ENCODE measurements around the gene ASPA.
A peak's percentile ranks its signal among the peaks of the same experiment; 100 is the strongest.

The ASPA gene

DNA sequence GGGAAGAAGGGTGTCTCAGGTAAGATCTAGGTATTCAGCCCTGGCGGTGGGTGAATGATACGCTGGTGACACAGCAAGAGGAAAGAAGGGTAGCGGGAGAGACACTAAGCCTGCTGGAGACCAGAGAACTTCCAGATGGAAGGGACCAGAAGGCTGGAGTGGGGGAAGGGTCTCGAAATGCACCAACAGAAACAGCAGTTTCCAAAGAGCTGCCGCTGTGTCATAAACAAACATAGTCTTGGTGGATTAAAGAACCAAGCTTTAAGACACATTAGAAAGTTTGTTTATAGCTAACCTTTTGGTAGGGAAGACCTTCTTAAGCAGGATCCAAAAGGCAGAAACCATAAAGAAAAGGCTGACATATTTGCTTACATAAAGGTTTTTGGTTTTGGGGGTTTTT is 60.9 kb downstream of the ASPA start (continued):
- no peak for TF ChIP-seq SP2 (tag by site-specific recombination; IDR thresholded peaks at IDR 0.05)
- no peak for TF ChIP-seq HOXA7 (CRISPR knock-in tag; IDR thresholded peaks at IDR 0.05; ENCODE audit: borderline replicate concordance)
- no peak for TF ChIP-seq TRIM28 (IDR thresholded peaks at IDR 0.05; ENCODE audit: borderline replicate concordance, low read length)
- no peak for TF ChIP-seq SCRT1 (tag by site-specific recombination; IDR thresholded peaks at IDR 0.05; ENCODE audit: borderline replicate concordance)
- no peak for TF ChIP-seq ZNF600 (tag by site-specific recombination; IDR thresholded peaks at IDR 0.05)
- no peak for TF ChIP-seq ZNF585B (tag by site-specific recombination; IDR thresholded peaks at IDR 0.05)

DNA sequence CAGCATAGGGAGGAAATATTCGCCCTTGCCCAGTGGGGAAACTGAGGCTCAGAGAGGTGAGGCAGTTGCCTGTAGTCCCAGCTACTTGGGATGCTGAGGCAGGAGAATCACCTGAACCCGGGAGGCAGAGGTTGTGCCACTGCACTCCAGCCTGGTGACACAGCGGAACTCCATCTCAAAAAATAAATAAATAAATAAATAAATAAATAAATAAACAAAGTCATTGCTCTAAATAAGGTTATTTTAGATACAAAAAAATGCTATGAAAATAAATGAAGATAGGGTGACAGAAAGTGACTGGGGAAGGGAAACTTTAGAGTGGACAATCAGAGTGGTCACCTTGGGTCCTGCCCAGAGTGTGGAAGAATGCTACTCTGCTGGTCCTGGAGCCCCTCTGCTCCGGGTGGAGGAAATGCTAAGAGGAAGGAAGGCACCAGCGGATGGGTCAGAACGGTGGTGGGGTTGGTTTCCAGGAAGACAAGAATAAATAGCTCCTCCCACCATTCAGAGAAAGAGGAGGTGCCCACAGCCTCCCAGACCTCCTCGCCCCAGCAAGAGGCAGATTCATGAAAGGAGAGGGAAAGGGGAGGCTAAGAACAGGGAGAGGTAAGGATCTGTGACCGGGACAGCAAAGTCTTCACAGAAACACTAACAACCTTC is 64.2 kb downstream of the ASPA start:
- CTCF ChIA-PET, result no interaction called here
- no peaks in the 10 kb centered on the region for H3K9me3 ChIP-seq (ENCODE audit: control insufficient read depth, insufficient read depth, low read depth, low read length)
- H3K4me3 ChIP-seq (ENCODE audit: low read depth, low read length), result no peak overlapping the region
- H3K36me3 ChIP-seq (ENCODE audit: control insufficient read depth in 2 of 2, insufficient read depth in 1 of 2, low read length in 2 of 2), result no peaks in the 10 kb centered on the region
- POLR2A ChIA-PET, result no interaction called here
- H3K4me1 ChIP-seq (ENCODE audit: control insufficient read depth, insufficient read depth, low read length), result no peaks in the 10 kb centered on the region
- no peak overlapping the region for H3K27ac ChIP-seq (ENCODE audit: extremely low read depth, low read depth, low read length)
- TF ChIP-seq TCF7L2 (IDR thresholded peaks at IDR 0.05; ENCODE audit: borderline replicate concordance, low read depth, low read length), result no peak
- TF ChIP-seq ZNF610 (tag by site-specific recombination; IDR thresholded peaks at IDR 0.05; ENCODE audit: borderline replicate concordance), result no peak
- TF ChIP-seq, protein P1, sequence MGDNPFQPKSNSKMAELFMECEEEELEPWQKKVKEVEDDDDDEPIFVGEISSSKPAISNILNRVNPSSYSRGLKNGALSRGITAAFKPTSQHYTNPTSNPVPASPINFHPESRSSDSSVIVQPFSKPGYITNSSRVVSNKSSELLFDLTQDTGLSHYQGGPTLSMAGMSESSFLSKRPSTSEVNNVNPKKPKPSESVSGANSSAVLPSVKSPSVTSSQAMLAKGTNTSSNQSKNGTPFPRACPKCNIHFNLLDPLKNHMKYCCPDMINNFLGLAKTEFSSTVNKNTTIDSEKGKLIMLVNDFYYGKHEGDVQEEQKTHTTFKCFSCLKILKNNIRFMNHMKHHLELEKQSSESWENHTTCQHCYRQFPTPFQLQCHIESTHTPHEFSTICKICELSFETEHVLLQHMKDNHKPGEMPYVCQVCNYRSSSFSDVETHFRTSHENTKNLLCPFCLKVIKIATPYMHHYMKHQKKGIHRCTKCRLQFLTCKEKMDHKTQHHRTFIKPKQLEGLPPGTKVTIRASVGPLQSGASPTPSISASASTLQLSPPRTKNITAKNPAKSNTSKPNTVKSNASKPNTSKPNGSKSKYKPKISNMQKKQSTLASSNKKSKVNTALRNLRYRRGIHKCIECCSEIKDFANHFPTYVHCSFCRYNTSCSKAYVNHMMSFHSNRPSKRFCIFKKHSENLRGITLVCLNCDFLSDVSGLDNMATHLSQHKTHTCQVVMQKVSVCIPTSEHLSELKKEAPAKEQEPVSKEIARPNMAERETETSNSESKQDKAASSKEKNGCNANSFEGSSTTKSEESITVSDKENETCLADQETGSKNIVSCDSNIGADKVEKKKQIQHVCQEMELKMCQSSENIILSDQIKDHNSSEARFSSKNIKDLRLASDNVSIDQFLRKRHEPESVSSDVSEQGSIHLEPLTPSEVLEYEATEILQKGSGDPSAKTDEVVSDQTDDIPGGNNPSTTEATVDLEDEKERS (tag by site-specific recombination; IDR thresholded peaks at IDR 0.05), result no peak
- TF ChIP-seq ZNF366 (tag by site-specific recombination; conservative IDR thresholded peaks at IDR 0.05), result no peak
- TF ChIP-seq BCL6B (tag by site-specific recombination; IDR thresholded peaks at IDR 0.05), result no peak
- TF ChIP-seq, protein P2, sequence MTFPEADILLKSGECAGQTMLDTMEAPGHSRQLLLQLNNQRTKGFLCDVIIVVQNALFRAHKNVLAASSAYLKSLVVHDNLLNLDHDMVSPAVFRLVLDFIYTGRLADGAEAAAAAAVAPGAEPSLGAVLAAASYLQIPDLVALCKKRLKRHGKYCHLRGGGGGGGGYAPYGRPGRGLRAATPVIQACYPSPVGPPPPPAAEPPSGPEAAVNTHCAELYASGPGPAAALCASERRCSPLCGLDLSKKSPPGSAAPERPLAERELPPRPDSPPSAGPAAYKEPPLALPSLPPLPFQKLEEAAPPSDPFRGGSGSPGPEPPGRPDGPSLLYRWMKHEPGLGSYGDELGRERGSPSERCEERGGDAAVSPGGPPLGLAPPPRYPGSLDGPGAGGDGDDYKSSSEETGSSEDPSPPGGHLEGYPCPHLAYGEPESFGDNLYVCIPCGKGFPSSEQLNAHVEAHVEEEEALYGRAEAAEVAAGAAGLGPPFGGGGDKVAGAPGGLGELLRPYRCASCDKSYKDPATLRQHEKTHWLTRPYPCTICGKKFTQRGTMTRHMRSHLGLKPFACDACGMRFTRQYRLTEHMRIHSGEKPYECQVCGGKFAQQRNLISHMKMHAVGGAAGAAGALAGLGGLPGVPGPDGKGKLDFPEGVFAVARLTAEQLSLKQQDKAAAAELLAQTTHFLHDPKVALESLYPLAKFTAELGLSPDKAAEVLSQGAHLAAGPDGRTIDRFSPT (tag by site-specific recombination; IDR thresholded peaks at IDR 0.05), result no peak
- TF ChIP-seq, protein P3, sequence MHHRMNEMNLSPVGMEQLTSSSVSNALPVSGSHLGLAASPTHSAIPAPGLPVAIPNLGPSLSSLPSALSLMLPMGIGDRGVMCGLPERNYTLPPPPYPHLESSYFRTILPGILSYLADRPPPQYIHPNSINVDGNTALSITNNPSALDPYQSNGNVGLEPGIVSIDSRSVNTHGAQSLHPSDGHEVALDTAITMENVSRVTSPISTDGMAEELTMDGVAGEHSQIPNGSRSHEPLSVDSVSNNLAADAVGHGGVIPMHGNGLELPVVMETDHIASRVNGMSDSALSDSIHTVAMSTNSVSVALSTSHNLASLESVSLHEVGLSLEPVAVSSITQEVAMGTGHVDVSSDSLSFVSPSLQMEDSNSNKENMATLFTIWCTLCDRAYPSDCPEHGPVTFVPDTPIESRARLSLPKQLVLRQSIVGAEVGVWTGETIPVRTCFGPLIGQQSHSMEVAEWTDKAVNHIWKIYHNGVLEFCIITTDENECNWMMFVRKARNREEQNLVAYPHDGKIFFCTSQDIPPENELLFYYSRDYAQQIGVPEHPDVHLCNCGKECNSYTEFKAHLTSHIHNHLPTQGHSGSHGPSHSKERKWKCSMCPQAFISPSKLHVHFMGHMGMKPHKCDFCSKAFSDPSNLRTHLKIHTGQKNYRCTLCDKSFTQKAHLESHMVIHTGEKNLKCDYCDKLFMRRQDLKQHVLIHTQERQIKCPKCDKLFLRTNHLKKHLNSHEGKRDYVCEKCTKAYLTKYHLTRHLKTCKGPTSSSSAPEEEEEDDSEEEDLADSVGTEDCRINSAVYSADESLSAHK (tag by site-specific recombination; IDR thresholded peaks at IDR 0.05), result no peak
- no peak for TF ChIP-seq AEBP2 (tag by site-specific recombination; IDR thresholded peaks at IDR 0.05; ENCODE audit: borderline replicate concordance)
- TF ChIP-seq ZNF580 (tag by site-specific recombination; IDR thresholded peaks at IDR 0.05), result no peak
- peak; percentile 19; the same call in 1 of the 2 replicates for TF ChIP-seq ZNF555 (tag by site-specific recombination; conservative IDR thresholded peaks at IDR 0.05)
- TF ChIP-seq ZFP41 (tag by site-specific recombination; IDR thresholded peaks at IDR 0.05; ENCODE audit: borderline replicate concordance), result no peak
- TF ChIP-seq, protein P4, sequence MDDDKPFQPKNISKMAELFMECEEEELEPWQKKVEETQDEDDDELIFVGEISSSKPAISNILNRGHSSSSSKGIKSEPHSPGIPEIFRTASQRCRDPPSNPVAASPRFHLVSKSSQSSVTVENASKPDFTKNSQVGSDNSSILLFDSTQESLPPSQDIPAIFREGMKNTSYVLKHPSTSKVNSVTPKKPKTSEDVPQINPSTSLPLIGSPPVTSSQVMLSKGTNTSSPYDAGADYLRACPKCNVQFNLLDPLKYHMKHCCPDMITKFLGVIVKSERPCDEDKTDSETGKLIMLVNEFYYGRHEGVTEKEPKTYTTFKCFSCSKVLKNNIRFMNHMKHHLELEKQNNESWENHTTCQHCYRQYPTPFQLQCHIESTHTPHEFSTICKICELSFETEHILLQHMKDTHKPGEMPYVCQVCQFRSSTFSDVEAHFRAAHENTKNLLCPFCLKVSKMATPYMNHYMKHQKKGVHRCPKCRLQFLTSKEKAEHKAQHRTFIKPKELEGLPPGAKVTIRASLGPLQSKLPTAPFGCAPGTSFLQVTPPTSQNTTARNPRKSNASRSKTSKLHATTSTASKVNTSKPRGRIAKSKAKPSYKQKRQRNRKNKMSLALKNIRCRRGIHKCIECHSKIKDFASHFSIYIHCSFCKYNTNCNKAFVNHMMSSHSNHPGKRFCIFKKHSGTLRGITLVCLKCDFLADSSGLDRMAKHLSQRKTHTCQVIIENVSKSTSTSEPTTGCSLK (tag by site-specific recombination; IDR thresholded peaks at IDR 0.05), result no peak
- no peak for TF ChIP-seq REPIN1 (tag by site-specific recombination; IDR thresholded peaks at IDR 0.05; ENCODE audit: low read depth)
- TF ChIP-seq ZNF654 (tag by site-specific recombination; IDR thresholded peaks at IDR 0.05; ENCODE audit: low read depth), result peak; percentile 15; the same call in 1 of the 2 replicates
- TF ChIP-seq ZFHX2 (tag by site-specific recombination; conservative IDR thresholded peaks at IDR 0.05), result no peak
- TF ChIP-seq YY2 (tag by site-specific recombination; IDR thresholded peaks at IDR 0.05), result no peak
- TF ChIP-seq ZBTB8A (tag by site-specific recombination; IDR thresholded peaks at IDR 0.05), result peak; percentile 22; the same call in 1 of the 2 replicates
